Spleen (tissue), 7 donors: ENCODE data around the gene AQP12B.
"Not testable (repeated sequence)": the region's sequence is repeated elsewhere in the genome, so short reads cannot be mapped to it uniquely, and the experiment has no call there.

ENCODE experiments used
- POLR2AphosphoS5 ChIP-seq, 3 donors: sonication (generic); formaldehyde crosslinking; IDR thresholded peaks; one replicate each; pipeline ENCODE4 v1.5.1; 2017; ENCODE audit warnings: antibody characterized with exemption in 3 of 3
- TF ChIP-seq, protein P1 (sequence below), 11 experiments: fragments of 200-600 bp in 7 of 11; fragments of 450-650 bp in 4 of 11; sonication (generic) in 4 of 11; IDR thresholded peaks in 8 of 11; conservative IDR thresholded peaks in 3 of 11; 1 replicate in 7 of 11; 2 replicates in 4 of 11; pipeline versions ENCODE4 v1.4.0 to v1.8.0; 2016 to 2021; ENCODE audit warnings: antibody characterized with exemption in 11 of 11, inconsistent platforms in 4 of 11, mild to moderate bottlenecking in 1 of 11
- donor health status: DM: no; HTN: no; CAD: no; lungs with moderate emphysema.
- donor health status: DM: no; HTN: no; CAD: no.
- donor health status: DM: no; HTN: no; CAD: no.

DNA sequence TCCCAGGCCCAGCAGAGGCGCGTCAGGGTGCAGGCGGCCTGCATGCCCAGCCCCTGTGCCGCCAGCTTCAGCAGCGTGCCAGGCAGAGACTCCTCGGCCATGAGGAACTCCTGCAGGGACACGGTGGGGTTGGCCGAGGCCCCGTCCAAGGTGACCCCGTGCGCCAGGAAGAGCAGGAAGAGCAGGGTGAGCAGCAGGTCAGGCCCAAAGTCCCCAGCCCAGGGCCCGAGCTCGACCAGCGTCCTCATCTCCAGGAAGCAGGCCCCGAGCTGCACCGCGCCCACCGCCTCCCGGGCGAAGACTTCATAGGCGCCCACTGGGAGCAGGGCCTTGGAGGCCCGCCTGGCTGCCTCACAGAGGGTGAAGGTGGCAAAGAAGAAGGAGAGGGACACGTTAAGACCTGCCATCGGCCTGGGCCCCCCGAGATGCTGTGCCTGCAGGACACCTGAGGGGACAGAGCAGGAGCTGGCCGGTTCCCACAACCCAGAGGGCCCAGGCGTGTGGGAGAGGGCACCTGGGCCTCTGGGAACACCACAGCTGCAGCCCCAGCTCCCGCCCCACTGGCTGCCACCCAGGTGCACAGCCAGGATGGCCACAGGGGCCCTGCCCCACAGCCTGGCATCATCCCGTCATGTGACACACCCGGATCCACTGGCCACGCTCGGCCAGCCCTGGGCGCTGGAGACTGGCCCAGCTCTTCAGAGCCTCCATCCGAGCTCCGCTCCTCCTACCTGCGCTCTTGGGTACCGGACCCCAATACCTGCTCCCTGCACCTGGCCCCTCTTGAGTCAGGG lies at the start of gene AQP12B:
- TF ChIP-seq, protein P1, sequence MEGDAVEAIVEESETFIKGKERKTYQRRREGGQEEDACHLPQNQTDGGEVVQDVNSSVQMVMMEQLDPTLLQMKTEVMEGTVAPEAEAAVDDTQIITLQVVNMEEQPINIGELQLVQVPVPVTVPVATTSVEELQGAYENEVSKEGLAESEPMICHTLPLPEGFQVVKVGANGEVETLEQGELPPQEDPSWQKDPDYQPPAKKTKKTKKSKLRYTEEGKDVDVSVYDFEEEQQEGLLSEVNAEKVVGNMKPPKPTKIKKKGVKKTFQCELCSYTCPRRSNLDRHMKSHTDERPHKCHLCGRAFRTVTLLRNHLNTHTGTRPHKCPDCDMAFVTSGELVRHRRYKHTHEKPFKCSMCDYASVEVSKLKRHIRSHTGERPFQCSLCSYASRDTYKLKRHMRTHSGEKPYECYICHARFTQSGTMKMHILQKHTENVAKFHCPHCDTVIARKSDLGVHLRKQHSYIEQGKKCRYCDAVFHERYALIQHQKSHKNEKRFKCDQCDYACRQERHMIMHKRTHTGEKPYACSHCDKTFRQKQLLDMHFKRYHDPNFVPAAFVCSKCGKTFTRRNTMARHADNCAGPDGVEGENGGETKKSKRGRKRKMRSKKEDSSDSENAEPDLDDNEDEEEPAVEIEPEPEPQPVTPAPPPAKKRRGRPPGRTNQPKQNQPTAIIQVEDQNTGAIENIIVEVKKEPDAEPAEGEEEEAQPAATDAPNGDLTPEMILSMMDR (IDR thresholded peaks at IDR 0.05 in 8 of 11, conservative IDR thresholded peaks at IDR 0.05 in 3 of 11): not testable (repeated sequence)
- TF ChIP-seq POLR2AphosphoS5 (IDR thresholded peaks at IDR 0.05): not testable (repeated sequence)
